Measurements from ENCODE around the gene UNC13B.

The UNC13B gene

DNA sequence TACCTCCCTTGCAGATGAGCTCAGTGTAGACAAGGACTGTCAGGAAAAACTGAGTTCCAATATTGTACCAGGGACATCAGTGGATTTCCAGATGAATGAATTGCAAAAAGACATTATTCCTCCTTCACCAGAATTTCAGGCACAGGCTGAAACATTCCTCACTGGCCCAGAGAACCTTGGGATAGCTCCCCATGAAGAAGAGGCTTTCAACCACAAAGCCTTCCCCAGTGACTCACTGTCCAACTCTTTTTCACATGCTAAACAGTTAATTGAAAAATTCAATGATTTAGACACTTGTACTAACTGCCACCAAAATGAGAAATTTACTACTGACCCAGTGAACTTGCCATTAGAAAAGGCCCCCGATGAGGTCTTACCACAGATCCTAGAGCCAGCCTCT is 144.5 kb downstream of the UNC13B start:
- TF ChIP-seq TAF1 (IDR thresholded peaks at IDR 0.05; ENCODE audit: low read depth) (no peak), USF1 (IDR thresholded peaks at IDR 0.05) (no peak), EGR1 (IDR thresholded peaks at IDR 0.05) (no peak), ZBTB7A (IDR thresholded peaks at IDR 0.05; ENCODE audit: low read depth) (no peak), NFIC (IDR thresholded peaks at IDR 0.05) (no peak), CEBPB (IDR thresholded peaks at IDR 0.05) (no peak), REST (IDR thresholded peaks at IDR 0.05; ENCODE audit: low read depth) (no peak), EP300 (IDR thresholded peaks at IDR 0.05; ENCODE audit: borderline replicate concordance) (no peak), RAD21 (IDR thresholded peaks at IDR 0.05; ENCODE audit: low read depth) (no peak), CREB1 (IDR thresholded peaks at IDR 0.05; ENCODE audit: low read depth) (no peak), YY1 (IDR thresholded peaks at IDR 0.05; ENCODE audit: low read depth) (no peak), MAX (IDR thresholded peaks at IDR 0.05) (no peak), TCF12 (IDR thresholded peaks at IDR 0.05; ENCODE audit: low read depth) (no peak)

DNA sequence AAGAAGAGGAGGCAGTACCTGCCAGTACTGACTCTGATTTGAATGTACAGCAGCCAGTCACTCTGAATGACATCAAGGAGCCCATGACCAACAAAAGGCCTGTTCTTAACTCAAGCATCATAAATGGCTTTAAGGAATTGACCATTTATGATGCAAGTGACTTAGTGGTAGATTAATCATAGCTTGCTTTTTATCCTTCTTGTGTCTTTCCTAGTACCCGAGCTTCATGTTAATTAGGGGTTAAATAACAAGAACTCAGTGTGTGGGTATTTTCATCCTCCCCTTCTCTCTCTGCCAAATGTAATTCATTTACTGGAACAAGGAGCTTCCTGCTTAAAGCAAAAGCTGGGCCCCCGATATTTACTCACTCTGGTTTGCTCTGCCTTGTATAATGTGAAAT is 146.5 kb downstream of the UNC13B start:
- TF ChIP-seq CREB1 (IDR thresholded peaks at IDR 0.05; ENCODE audit: low read depth) (no peak), TEAD4 (IDR thresholded peaks at IDR 0.05) (no peak), USF1 (IDR thresholded peaks at IDR 0.05) (no peak), TAF1 (IDR thresholded peaks at IDR 0.05; ENCODE audit: low read depth) (no peak), EP300 (IDR thresholded peaks at IDR 0.05; ENCODE audit: borderline replicate concordance) (no peak)

- TF ChIP-seq TCF12 (IDR thresholded peaks at IDR 0.05; ENCODE audit: low read depth) (no peak), RAD21 (IDR thresholded peaks at IDR 0.05; ENCODE audit: low read depth) (no peak), USF1 (IDR thresholded peaks at IDR 0.05) (no peak), EP300 (IDR thresholded peaks at IDR 0.05; ENCODE audit: borderline replicate concordance) (no peak), TAF1 (IDR thresholded peaks at IDR 0.05; ENCODE audit: low read depth) (no peak), ZBTB7A (IDR thresholded peaks at IDR 0.05; ENCODE audit: low read depth) (no peak), CEBPB (IDR thresholded peaks at IDR 0.05) (no peak)
Measured at GRCh38 chr9:35311891-35312639, 150.3 kb downstream of the UNC13B start.

- TF ChIP-seq TCF12 (IDR thresholded peaks at IDR 0.05; ENCODE audit: low read depth) (no peak), CREB1 (IDR thresholded peaks at IDR 0.05; ENCODE audit: low read depth) (no peak), EGR1 (IDR thresholded peaks at IDR 0.05) (no peak), CEBPB (IDR thresholded peaks at IDR 0.05) (no peak), MAX (IDR thresholded peaks at IDR 0.05) (no peak), NFIC (IDR thresholded peaks at IDR 0.05) (no peak), EP300 (IDR thresholded peaks at IDR 0.05; ENCODE audit: borderline replicate concordance) (no peak), FOXM1 (IDR thresholded peaks at IDR 0.05; ENCODE audit: borderline replicate concordance, low read depth) (no peak), YY1 (IDR thresholded peaks at IDR 0.05; ENCODE audit: low read depth) (no peak), ZBTB7A (IDR thresholded peaks at IDR 0.05; ENCODE audit: low read depth) (no peak), REST (IDR thresholded peaks at IDR 0.05; ENCODE audit: low read depth) (no peak), USF1 (IDR thresholded peaks at IDR 0.05) (no peak), TAF1 (IDR thresholded peaks at IDR 0.05; ENCODE audit: low read depth) (no peak), TEAD4 (IDR thresholded peaks at IDR 0.05) (no peak), RAD21 (IDR thresholded peaks at IDR 0.05; ENCODE audit: low read depth) (no peak)
Measured at GRCh38 chr9:35313460-35313859, 151.7 kb downstream of the UNC13B start.

DNA sequence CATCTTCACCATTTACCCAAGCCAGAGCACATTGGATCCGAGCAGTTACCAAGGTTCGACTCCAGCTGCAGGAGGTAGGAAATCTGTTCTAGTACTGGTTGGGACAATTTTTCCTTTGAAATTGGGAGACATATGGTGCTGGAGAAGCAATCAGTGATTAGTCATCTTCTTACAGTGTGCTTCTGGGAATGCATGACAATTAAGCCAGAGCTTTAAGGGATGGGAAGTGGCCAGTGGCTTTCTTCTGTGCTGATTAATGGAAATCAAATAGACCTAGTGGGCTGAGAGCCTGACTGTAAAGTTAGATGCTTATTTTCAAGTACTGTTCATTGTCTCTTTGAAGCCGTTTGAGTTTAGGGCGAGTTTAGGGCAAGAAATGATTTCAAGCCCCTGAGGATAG is 152.1 kb downstream of the UNC13B start:
- TF ChIP-seq CEBPB (IDR thresholded peaks at IDR 0.05) (no peak), CREB1 (IDR thresholded peaks at IDR 0.05; ENCODE audit: low read depth) (no peak), NFIC (IDR thresholded peaks at IDR 0.05) (no peak), RAD21 (IDR thresholded peaks at IDR 0.05; ENCODE audit: low read depth) (no peak), TCF12 (IDR thresholded peaks at IDR 0.05; ENCODE audit: low read depth) (no peak), ZBTB7A (IDR thresholded peaks at IDR 0.05; ENCODE audit: low read depth) (no peak), EGR1 (IDR thresholded peaks at IDR 0.05) (no peak), TAF1 (IDR thresholded peaks at IDR 0.05; ENCODE audit: low read depth) (no peak), USF1 (IDR thresholded peaks at IDR 0.05) (no peak)
